ENCODE results near the gene MTRR.

MTRR gene

GRCh38 chr5:7857361-7857760, 11.6 kb upstream of the MTRR start:
- DNase-seq (ENCODE audit: low read depth in 2 of 2) = no peak

DNA sequence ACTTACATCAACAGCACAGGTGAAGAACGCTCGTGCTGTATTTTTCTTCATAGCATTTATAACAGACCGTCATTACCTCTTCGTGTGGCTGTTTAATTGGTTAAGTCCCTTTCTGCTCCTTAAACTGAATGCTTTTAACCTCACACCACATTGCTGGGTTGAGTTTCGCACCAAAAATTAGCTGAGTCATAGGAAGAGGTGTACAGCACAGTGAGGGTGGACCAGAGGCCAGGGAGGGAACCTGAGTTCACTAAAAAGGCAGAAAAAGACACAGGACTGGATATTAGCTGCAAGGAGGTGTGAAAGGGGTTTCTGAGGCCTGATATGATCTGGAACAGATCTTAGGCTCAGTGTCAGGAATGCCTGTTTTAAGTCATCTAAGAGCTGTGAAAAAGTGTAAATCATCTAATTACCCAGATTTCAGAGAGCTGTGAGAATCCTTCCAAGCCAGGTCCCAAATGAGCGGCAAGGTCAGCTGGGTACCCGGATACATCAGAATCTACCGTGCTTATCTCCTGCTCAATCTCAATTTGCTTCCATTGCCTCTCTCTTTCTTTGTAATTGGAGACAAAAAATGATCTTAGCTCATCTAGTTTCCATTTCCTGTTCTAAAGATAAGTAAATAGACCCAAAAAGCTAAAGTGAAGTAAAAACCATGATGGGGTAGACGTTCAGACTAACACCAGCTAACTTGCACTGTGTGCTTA, 10.9 kb upstream of the MTRR start:
- DNase-seq (ENCODE audit: low read depth in 2 of 2) = no peak

DNA sequence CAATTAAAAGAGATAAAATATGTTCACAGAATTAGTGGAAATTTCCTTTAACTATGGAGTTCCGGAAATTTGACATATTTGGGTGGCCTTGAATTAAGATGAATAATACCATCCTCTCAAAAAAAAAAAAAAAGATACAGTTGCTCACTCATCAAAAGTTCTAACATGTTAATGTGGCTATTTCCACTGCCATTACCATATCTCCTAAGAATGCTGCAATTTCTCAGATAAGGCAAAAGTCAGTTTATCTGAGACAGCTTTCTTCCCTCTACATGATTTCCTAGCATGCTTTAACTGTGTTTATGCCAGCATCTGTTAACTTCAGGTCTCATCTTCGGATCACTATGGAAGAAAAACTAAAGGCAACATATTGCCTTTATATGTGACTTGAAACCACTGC, 2.8 kb upstream of the MTRR start:
- no peak for DNase-seq (ENCODE audit: low read depth in 2 of 2)

DNA sequence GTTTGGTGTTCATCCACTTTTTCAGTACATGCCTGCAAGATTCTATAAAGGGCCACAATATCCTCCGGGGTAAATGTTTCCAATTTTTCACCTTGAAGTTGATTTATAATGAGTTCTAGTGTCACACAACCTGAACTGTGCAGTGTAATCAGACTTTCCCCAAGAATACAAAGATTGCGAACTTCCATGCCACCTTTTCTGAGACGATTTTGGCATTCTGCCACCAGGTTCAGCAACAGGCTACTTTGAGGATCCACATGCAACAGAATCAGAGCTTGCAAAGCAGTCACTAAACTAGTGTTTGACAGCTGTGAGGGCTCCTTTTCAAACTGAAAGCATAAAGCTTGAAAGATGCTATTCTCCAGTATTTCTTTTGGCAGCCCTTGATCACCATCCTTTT, 1.7 kb upstream of the MTRR start:
- no peak for DNase-seq (ENCODE audit: low read depth in 2 of 2)

DNA sequence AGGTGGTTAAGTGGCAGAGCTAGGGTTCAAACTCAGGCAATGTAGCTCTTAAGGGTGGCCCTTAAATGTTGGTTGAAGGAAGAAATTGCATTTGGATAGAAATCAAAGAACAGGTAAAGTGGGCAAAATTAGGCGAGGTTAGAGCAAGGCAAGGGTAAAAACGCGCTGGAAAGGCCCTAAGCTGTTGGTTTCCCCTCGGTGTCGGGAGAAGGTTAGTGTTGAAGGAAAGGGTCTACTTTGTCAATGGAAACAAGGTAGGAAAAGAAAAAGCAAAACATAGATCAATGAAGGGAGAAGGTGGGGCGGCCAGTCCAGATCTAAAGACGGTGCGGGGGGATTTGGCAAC, 548 bp upstream of the MTRR start:
- no peak for DNase-seq (ENCODE audit: low read depth in 2 of 2)

- DNase-seq (ENCODE audit: low read depth in 2 of 2) = no peak
Measured at GRCh38 chr5:7869474-7870136, 657 bp downstream of the MTRR start.

DNA sequence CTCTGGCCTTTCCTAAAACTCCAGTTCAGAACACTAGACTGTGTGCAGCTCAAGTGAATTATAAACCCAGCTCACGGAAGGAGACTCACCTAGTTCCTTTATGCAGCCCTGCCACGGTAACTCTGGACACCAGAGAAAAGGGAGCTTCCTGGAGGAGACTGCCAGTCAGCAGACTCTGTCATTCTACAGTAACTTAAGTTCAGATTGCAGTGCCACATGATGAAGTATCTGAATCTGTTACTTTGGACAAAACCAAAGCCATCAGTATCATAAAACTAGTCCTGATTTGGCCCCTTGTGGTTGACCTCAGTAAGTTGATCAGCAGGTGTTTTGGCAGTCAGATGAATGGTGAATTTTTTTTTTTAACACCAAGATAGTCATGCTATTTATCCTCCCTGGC, 2.7 kb downstream of the MTRR start:
- no peak for DNase-seq (ENCODE audit: low read depth in 2 of 2)

- DNase-seq (ENCODE audit: low read depth in 2 of 2) = no peak
Measured at GRCh38 chr5:7872517-7873130, 3.7 kb downstream of the MTRR start.

DNA sequence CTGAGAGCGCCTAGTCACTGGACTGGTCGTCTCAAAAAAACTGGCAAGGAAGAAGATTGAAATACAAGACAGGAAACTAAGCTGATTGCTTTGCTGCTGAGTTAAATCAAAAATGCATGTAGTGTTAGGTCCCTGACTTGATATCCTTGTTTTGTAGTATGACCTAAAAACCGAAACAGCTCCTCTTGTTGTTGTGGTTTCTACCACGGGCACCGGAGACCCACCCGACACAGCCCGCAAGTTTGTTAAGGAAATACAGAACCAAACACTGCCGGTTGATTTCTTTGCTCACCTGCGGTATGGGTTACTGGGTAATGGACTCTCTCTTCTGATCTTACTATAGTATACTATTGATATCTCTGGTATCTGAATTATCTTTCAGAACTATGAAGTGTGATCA, 4.3 kb downstream of the MTRR start:
- DNase-seq (ENCODE audit: low read depth in 2 of 2) = no peak

DNA sequence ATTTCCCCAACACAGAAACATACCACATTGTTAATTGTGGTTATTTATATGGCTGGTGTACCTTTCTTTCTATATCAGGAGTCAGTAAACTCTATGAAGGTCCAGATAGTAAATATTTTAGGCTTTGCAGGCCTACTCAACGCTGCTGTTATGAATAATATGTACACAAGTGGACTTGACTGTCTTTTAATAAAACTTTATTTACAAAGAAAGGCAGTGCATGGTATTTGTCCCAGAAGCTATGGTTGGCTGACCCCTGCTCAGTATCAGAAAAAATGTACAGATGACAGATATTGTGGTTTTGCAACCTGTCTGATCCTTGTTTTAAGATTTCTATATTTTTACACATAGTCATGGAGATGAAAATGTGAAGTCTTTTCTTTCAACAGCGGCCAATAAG, 5.7 kb downstream of the MTRR start:
- DNase-seq (ENCODE audit: low read depth in 2 of 2) = no peak

GRCh38 chr5:7875151-7875550, 6.2 kb downstream of the MTRR start:
- DNase-seq (ENCODE audit: low read depth in 2 of 2) = no peak

GRCh38 chr5:7876867-7877266, 7.9 kb downstream of the MTRR start:
- DNase-seq (ENCODE audit: low read depth in 2 of 2) = no peak

DNA sequence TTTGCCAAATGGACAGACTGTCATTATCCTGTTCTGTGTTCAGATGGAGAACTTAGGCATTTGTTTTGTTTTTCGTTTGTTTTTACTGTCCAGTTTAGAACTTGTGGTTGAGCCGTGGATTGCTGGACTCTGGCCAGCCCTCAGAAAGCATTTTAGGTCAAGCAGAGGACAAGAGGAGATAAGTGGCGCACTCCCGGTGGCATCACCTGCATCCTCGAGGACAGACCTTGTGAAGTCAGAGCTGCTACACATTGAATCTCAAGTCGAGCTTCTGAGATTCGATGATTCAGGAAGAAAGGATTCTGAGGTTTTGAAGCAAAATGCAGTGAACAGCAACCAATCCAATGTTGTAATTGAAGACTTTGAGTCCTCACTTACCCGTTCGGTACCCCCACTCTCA, 8.9 kb downstream of the MTRR start:
- no peak for DNase-seq (ENCODE audit: low read depth in 2 of 2)

GRCh38 chr5:7878381-7878873, 9.5 kb downstream of the MTRR start:
- DNase-seq (ENCODE audit: low read depth in 2 of 2) = no peak

- no peak for DNase-seq (ENCODE audit: low read depth in 2 of 2)
Measured at GRCh38 chr5:7881091-7881490, 12.1 kb downstream of the MTRR start.

DNA sequence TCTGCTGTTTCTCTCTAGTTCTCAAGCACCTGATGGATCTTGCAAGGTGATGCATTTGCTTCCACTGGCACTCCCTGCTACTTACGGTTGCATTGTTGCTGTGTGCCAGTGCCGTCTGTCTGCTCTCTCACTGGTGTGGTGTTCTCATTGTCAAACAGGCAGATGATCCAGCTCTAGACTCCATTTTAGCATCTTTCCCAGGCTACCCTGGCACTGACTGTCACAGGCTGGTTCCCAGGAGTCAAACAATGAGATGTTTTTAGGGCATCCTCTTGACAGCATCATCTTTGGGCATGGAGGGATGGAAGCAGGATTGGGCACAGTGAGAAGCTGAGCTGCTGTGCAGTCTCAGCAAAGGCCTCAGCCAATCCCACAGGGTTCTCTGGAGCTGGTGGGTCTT, 12.9 kb downstream of the MTRR start:
- DNase-seq (ENCODE audit: low read depth in 2 of 2) = no peak

- no peak for DNase-seq (ENCODE audit: low read depth in 2 of 2)
Measured at GRCh38 chr5:7882926-7883325, 14.0 kb downstream of the MTRR start.

GRCh38 chr5:7884491-7885267, 15.7 kb downstream of the MTRR start:
- no peak for DNase-seq (ENCODE audit: low read depth in 2 of 2)

- DNase-seq (ENCODE audit: low read depth in 2 of 2) = no peak
Measured at GRCh38 chr5:7886849-7887475, 18.0 kb downstream of the MTRR start.

DNA sequence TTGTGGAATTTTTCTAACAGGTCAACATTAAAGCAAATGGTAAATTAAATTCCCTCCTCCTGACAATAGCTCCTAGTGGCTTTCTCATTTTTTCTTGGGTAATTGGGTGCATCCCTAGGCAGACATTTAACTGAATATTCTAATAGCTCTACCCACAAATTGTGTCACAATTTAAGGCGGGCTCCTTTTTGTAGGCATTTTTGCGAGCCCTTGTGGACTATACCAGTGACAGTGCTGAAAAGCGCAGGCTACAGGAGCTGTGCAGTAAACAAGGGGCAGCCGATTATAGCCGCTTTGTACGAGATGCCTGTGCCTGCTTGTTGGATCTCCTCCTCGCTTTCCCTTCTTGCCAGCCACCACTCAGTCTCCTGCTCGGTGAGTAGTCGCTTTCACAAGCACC, 20.0 kb downstream of the MTRR start:
- DNase-seq (ENCODE audit: low read depth in 2 of 2) = no peak

DNA sequence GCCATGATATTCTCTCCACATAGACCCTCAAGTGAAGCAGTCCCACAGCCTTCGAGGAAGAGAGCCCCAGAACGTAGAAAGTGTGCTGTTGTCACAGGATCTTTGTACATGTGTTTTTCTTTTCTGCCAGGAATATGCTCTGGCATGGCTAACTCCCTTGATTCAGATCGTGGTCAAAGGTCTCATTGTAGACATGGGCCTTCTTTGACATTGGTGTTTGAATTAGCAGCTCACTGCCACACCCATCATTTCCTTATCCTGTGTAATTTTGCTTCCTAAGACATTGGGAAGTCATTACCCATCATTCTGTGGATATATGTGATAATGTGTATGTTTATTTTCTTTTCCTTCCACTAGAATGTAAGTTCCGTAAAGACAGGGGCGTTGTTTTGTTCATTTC, 25.5 kb downstream of the MTRR start:
- DNase-seq (ENCODE audit: low read depth in 2 of 2) = no peak

DNA sequence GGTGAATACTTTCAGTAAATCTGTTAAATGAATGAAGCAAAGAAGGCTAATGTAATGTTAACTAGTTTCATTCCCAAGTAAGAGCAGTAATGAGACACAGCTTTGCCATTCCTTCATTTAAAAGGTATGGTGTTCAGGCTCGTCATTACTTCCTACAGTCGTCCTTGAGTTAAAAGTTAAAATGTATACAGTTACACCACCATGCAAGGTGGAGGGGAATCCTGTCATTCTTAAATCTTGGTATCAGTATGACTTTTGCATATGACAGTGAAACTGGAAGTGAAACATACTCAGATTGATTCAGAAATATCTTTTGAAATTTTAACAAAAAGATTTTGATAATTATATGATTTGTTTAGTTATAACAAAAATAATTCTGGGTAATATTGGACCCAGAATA, 25.9 kb downstream of the MTRR start:
- no peak for DNase-seq (ENCODE audit: low read depth in 2 of 2)

Data from stimulated activated CD8-positive, alpha-beta memory T cell treated with anti-CD3 and anti-CD28 coated beads, Interleukin-7, amount 100 ng/mL, for 1 hour (primary cell).